ENCODE measurements around the gene LCE5A.

DNA sequence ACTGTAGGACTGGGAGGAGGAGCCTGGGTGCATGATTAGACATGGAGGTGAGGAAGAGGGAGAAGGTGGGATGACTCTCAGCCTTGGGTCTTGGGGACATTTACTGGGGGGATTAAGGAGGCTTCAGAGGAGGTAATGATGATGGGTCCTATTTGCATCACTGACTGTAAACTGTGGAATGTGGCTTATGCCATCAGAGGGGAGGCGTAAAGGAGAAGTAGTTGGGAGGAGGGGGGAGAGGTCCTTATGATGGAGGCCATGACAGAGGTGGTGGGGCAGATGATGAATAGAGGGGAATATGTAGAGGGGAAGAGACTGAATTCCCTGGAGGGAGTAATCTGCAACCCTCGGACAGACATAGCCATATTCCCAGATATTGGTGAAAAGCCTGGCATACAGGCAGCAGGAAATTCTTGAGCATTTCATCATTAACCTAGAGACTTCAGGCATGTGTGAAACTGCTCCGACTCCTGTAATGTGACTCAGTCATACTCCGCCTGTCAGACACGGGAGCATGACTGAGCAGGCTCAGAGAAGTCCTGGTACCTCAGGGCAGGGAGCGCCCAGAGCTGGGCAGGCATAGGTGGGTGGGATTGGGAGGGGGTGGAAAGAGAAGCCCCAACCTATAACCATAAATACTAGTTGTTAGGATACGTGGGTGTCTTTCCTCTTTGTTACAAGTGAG is 8.0 kb upstream of the LCE5A start:
- TF ChIP-seq, protein P1, sequence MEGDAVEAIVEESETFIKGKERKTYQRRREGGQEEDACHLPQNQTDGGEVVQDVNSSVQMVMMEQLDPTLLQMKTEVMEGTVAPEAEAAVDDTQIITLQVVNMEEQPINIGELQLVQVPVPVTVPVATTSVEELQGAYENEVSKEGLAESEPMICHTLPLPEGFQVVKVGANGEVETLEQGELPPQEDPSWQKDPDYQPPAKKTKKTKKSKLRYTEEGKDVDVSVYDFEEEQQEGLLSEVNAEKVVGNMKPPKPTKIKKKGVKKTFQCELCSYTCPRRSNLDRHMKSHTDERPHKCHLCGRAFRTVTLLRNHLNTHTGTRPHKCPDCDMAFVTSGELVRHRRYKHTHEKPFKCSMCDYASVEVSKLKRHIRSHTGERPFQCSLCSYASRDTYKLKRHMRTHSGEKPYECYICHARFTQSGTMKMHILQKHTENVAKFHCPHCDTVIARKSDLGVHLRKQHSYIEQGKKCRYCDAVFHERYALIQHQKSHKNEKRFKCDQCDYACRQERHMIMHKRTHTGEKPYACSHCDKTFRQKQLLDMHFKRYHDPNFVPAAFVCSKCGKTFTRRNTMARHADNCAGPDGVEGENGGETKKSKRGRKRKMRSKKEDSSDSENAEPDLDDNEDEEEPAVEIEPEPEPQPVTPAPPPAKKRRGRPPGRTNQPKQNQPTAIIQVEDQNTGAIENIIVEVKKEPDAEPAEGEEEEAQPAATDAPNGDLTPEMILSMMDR (conservative IDR thresholded peaks at IDR 0.05) = no peak
- TF ChIP-seq ZFX (IDR thresholded peaks at IDR 0.05) = no peak

Data from C4-2B (cell line).